Stomach (tissue), 9 donors: Measurements from ENCODE around the gene PNPT1. TPM values are rescaled to one million over a fixed set of nuclear protein-coding genes. Genes with fewer than 3 reads are reported as not detected.

Experiments
- DNase-seq, 2 donors: peaks; one replicate each; pipeline versions ENCODE4 v3.0.0 to v3.0.0-alpha.2; 2013 to 2019
- H3K27ac ChIP-seq, 5 donors: fragments of 200-600 bp in 4 of 5; sonication (generic) in 4 of 5; one replicate each; pipeline ENCODE4 v1.5.1; 2013 to 2019; ENCODE audit warnings: mild to moderate bottlenecking in 1 of 5, moderate library complexity in 1 of 5
- H3K27me3 ChIP-seq, 3 donors: fragments of 200-600 bp; sonication (generic); one replicate each; pipeline ENCODE4 v1.5.1; 2017 to 2019; ENCODE audit warnings: mixed run types in 1 of 3
- H3K36me3 ChIP-seq, 4 donors: fragments of 200-600 bp; sonication (generic); 1 replicate in 3 of 4; 2 replicates in 1 of 4; pipeline ENCODE4 v1.5.1; 2016 to 2019
- H3K4me1 ChIP-seq, 4 donors: fragments of 200-600 bp; sonication (generic); one replicate each; pipeline ENCODE4 v1.5.1; 2016 to 2019
- H3K4me3 ChIP-seq, 4 donors: fragments of 200-600 bp; sonication (generic) in 3 of 4; one replicate each; pipeline ENCODE4 v1.5.1; 2016 to 2019; ENCODE audit warnings: mild to moderate bottlenecking in 1 of 4
- H3K9me3 ChIP-seq, 4 donors: fragments of 200-600 bp; sonication (generic); one replicate each; pipeline ENCODE4 v1.5.1; 2016 to 2019
- EP300 ChIP-seq: sonication (generic); formaldehyde crosslinking; IDR thresholded peaks from one replicate; pipeline ENCODE4 v1.6.1; 2017; ENCODE audit warnings: antibody characterized with exemption
- POLR2A ChIP-seq, 4 donors: fragments of 450-650 bp; IDR thresholded peaks; one replicate each; pipeline ENCODE4 v1.6.1; 2016; ENCODE audit warnings: antibody characterized with exemption in 4 of 4, control low read depth in 2 of 4, mild to moderate bottlenecking in 1 of 4, moderate library complexity in 1 of 4
- POLR2AphosphoS5 ChIP-seq, 3 donors: sonication (generic); formaldehyde crosslinking; IDR thresholded peaks; one replicate each; pipeline ENCODE4 v1.6.1; 2016; ENCODE audit warnings: antibody characterized with exemption in 3 of 3
- WGBS, 5 donors: extraction: QIAGEN DNeasy Blood & Tissue Kit in 3 of 5; methylation state at CpG; one replicate each; pipeline versions ENCODE4 v1.1.5 to v1.1.7; 2013 to 2018; 5-methylcytosine and 5-hydroxymethylcytosine counted together
- intact Hi-C: fragments of 100-400 bp; cut with DNase I; formaldehyde crosslinking; loops from one replicate; pipeline ENCODE4 v1.15.1; 2023; ENCODE audit warnings: low total_unique reads
- polyA plus RNA-seq, 3 donors: library from polyadenylated mRNA; stranded (reverse); fragments of 200-250 nt; gene quantifications; one replicate each; pipeline ENCODE4 v1.2.3, GENCODE V29; 2013
- total RNA-seq, 5 donors: library from RNA; depleted of rRNA; stranded (reverse); fragments of >200 nt; gene quantifications; one replicate each; pipeline versions ENCODE4 v1.1.0 to v1.2.3, GENCODE V29; 2014 to 2016
- TF ChIP-seq, protein P1 (sequence below), 7 experiments: fragments of 450-650 bp in 4 of 7; fragments of 200-600 bp in 3 of 7; sonication (generic) in 3 of 7; IDR thresholded peaks; one replicate each; pipeline ENCODE4 v1.5.1; 2016 to 2019; ENCODE audit warnings: antibody characterized with exemption in 7 of 7, control low read depth in 2 of 7, mild to moderate bottlenecking in 1 of 7
- donor health status: healthy with polysubstance abuse.
- donor health status: Bipolar disorder and iron deficiency.
- donor health status: healthy.

Gene PNPT1
- total and polyA plus RNA-seq, 8 donors, result 3.2 to 38.4 (median 7.2) TPM

DNA sequence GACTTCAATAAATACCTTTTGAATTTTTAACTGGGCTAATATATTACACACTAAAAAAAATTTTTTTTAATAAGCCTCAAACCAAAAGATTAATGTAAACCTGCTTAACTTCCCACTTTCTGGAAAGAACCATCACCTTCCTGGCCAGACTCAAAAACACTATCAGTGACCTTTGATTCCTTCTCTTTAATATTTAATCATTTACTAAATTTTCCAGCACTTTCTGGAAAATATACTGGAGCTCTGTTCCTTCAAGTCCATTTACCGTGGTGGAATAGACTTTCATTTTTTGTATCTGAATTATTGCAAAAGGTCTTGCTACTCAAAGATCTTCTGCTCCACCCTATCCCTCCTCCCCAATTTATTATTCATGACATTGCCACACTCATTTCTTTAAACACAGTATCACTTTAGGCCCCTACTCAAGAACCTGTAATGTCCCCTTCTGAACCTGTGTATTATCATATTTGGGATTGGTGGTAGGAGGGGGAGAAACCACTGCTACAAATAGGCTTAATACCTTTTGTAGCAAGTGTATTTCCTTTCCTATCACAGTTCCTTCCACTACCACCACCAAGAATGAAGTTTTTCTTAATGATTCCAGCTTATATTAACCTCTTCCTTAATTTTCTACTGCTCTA is 83.6 kb downstream of the PNPT1 start:
- WGBS, 5 donors, result 26 to 56% (median 36%) methylated on average over 1 of the region's 1 CpG
- Histone ChIP-seq H3K9me3 (no peaks in the 10 kb centered on the region), H3K4me1 (peaks cover 0 to 60% (median 28%) of the 10 kb centered on the region in 4 donors), H3K27ac (peak overlapping the region in 3 of 5 donors; percentile 2 to 13 (median 10)), H3K36me3 (peaks cover 6 to 50% (median 44%) of the 10 kb centered on the region in 4 donors), H3K4me3 (no peak overlapping the region), H3K27me3 (no peaks in the 10 kb centered on the region)
- TF ChIP-seq, protein P1, sequence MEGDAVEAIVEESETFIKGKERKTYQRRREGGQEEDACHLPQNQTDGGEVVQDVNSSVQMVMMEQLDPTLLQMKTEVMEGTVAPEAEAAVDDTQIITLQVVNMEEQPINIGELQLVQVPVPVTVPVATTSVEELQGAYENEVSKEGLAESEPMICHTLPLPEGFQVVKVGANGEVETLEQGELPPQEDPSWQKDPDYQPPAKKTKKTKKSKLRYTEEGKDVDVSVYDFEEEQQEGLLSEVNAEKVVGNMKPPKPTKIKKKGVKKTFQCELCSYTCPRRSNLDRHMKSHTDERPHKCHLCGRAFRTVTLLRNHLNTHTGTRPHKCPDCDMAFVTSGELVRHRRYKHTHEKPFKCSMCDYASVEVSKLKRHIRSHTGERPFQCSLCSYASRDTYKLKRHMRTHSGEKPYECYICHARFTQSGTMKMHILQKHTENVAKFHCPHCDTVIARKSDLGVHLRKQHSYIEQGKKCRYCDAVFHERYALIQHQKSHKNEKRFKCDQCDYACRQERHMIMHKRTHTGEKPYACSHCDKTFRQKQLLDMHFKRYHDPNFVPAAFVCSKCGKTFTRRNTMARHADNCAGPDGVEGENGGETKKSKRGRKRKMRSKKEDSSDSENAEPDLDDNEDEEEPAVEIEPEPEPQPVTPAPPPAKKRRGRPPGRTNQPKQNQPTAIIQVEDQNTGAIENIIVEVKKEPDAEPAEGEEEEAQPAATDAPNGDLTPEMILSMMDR (IDR thresholded peaks at IDR 0.05), result no peak
- peak in 1 of 2 donors; percentile 25 for DNase-seq
- intact Hi-C loops, result no loop called here

- TF ChIP-seq, protein P1 (IDR thresholded peaks at IDR 0.05), result no peak
- TF ChIP-seq POLR2AphosphoS5 (IDR thresholded peaks at IDR 0.05) (no peak), EP300 (no peak), POLR2A (IDR thresholded peaks at IDR 0.05) (no peak)
- Histone ChIP-seq H3K27me3 (no peaks in the 10 kb centered on the region), H3K27ac (no peak overlapping the region), H3K4me3 (no peak overlapping the region), H3K36me3 (peaks cover 6 to 42% (median 36%) of the 10 kb centered on the region in 4 donors), H3K9me3 (no peaks in the 10 kb centered on the region), H3K4me1 (peaks cover 5 to 60% (median 29%) of the 10 kb centered on the region in 4 donors)
- 52 to 71% (median 58%) methylated on average over 8 of the region's 8 CpGs for WGBS, 5 donors
- DNase-seq, result no peak
- intact Hi-C loops, result no loop called here
Observed at GRCh38 chr2:55609193-55609794, 84.3 kb downstream of the PNPT1 start.

GRCh38 chr2:55607717-55608116 is 85.9 kb downstream of the PNPT1 start:
- H3K27ac ChIP-seq, result no peak overlapping the region
- H3K4me1 ChIP-seq, result peaks cover 16 to 72% (median 40%) of the 10 kb centered on the region in 4 donors
- H3K27me3 ChIP-seq, result no peaks in the 10 kb centered on the region
- H3K9me3 ChIP-seq, result no peaks in the 10 kb centered on the region
- no peak overlapping the region for H3K4me3 ChIP-seq
- intact Hi-C loops, result no loop called here
- H3K36me3 ChIP-seq, result peaks cover 5 to 32% (median 27%) of the 10 kb centered on the region in 4 donors
- no peak for DNase-seq
- 81 to 91% (median 84%) methylated on average over 3 of the region's 3 CpGs for WGBS, 5 donors
- TF ChIP-seq EP300 (no peak), POLR2AphosphoS5 (IDR thresholded peaks at IDR 0.05) (no peak), POLR2A (IDR thresholded peaks at IDR 0.05) (no peak)
- TF ChIP-seq, protein P1 (IDR thresholded peaks at IDR 0.05), result no peak

DNA sequence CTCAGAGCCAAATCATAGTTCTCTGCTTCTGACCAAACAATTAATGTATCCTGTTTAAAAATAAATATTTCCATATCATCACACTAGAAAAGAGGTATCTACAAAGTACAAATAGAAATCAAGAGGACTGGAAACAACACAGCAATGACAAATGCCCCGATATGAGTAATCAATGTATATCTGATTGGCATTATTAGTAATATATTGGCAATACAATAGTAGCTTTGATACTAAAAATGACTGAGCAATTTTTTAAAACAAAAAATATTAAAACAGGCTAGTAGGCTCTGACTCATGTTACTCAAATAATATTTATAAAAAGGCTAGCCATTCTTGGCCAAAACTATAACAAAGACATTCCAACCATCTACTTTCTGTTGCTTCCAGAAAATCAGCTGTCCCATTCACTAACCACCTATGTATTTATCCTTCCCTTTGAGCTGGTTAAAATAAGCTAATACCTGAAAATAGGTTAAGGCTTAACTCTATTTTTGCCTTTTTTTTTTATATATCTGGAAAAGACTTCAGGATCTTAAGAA is 89.5 kb downstream of the PNPT1 start:
- Histone ChIP-seq H3K36me3 (peaks cover 0 to 31% (median 27%) of the 10 kb centered on the region in 4 donors), H3K27ac (peak overlapping the region in 3 of 5 donors; percentile 2 to 14 (median 7)), H3K9me3 (no peaks in the 10 kb centered on the region), H3K4me1 (peaks cover 24 to 65% (median 44%) of the 10 kb centered on the region in 4 donors), H3K4me3 (no peak overlapping the region), H3K27me3 (no peaks in the 10 kb centered on the region)
- DNase-seq, result no peak
- 31 to 70% (median 44%) methylated on average over 1 of the region's 1 CpG for whole genome bisulfite sequencing, 5 donors
- TF ChIP-seq, protein P1 (IDR thresholded peaks at IDR 0.05), result no peak
- TF ChIP-seq EP300, result no peak
- no peak for TF ChIP-seq POLR2A (IDR thresholded peaks at IDR 0.05)
- no peak for TF ChIP-seq POLR2AphosphoS5 (IDR thresholded peaks at IDR 0.05)
- intact Hi-C loops, result no loop called here
